GM21360 (cell line): ENCODE results near the gene EDEM3.
"Not testable (repeated sequence)": the region's sequence is repeated elsewhere in the genome, so short reads cannot be mapped to it uniquely, and the experiment has no call there.

ENCODE experiments used
- ATAC-seq: cut with Tn5 transposase; IDR thresholded peaks from one replicate; pipeline ENCODE4 v1.9.1; 2021; ENCODE audit warnings: mild to moderate bottlenecking, moderate library complexity; ENCODE audit not compliant: unreplicated experiment

Gene EDEM3

DNA sequence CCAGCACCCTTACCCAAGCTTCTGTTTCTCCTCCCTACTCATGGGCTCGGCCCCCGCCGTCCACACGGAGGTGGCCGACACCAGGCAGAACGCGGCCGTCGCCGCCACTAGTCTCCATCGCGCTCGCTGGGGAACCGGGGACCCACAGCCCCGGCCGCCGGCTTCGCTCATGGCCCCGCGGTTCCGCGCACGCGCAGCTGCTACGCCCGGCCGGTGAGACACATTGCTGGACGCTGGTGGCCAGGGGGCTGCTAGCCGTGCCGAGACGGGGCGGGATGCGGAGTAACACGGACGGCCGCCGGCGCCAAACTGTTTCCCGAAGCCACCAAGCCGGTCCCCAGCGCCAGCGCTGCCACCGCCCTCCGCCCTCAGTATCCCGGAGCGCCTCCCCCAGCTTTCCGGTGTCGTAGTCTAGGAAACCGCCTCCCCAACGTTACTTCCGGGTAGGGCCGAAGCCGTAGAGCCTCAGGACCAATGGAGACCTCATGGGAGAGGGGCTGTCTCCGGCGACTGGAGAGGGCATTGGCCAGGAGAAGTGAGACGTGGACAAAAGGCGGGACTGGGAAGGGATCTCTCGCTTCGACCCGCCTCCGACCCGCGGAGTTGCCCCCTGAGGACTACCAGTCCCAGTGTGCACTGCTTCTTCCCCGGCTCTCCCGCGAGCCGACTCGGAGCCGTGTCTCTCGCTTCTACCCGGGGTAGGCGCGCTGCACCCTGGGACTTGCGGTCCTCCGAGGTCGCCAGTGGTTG lies at the start of gene EDEM3:
TSS of gene EDEM3 (minus strand) at position 383 of the 750 bp plus-strand sequence. CDS start at position 171, 212 bp downstream.
- peak; percentile 88 for ATAC-seq

GRCh38 chr1:184804220-184804619 lies 49.6 kb upstream of the EDEM3 start:
- ATAC-seq, result no peak

DNA sequence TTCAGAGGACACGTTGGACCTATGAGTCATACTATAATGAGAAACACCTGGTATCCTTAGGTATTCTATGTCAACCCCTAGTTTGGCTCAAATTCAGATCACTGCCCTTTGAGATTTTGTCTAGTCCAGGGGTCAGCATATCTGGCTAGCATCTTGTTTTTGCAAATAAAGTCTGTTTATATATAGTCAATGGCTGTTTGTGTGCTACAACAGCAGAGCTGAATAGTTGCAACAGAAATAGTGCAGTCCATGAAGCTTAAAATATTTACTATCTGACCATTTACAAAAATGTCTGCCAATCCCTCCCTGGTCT lies 48.5 kb upstream of the EDEM3 start:
- ATAC-seq, result no peak

GRCh38 chr1:184802354-184803179 lies 47.9 kb upstream of the EDEM3 start:
- no peak for ATAC-seq

GRCh38 chr1:184801503-184801902 lies 46.8 kb upstream of the EDEM3 start:
- no peak for ATAC-seq

DNA sequence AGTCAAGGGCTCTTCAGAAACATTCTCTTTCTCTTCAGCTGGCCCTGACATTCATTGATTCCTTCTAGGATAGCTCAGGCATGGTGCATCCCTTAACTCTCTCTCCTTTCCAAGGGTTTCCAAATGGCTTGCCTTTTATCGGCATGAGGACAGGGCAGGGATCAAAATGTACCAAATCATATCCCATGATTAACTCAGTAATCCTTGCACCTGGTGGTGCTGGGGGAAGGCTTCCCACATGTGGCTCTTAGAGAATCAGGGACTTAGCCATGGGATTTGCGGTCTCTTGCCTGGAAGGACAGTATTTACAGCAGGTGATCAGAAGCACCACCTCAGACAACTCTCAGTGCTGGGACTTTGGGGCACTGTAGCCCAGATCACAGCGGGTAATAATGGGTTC lies 46.2 kb upstream of the EDEM3 start:
- no peak for ATAC-seq

- no peak for ATAC-seq
These were observed 39.3 kb upstream of the EDEM3 start for GRCh38 chr1:184793967-184794366.

- ATAC-seq, result no peak
These were observed 37.9 kb upstream of the EDEM3 start for GRCh38 chr1:184792450-184792969.

DNA sequence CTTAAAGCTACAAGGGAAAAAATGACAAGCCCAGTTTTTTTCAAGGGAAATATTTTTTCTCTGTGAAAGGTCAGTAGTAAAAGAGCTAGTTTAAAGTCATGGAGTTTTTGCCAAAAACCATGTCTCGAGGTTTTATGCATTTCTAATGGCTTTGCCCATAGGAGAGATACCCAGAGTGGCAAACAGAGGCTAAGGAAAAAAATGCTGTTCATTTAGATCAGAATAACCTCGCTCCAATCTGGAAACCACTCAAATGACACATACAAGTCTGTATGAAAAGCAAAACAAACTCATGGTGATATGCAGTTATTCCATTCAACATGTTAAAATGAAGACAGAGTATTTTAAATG lies 36.9 kb upstream of the EDEM3 start:
- ATAC-seq, result no peak

GRCh38 chr1:184790642-184791549 lies 36.2 kb upstream of the EDEM3 start:
- no peak for ATAC-seq

GRCh38 chr1:184789884-184790283 lies 35.2 kb upstream of the EDEM3 start:
- ATAC-seq, result no peak

GRCh38 chr1:184788970-184789369 lies 34.3 kb upstream of the EDEM3 start:
- ATAC-seq, result no peak

DNA sequence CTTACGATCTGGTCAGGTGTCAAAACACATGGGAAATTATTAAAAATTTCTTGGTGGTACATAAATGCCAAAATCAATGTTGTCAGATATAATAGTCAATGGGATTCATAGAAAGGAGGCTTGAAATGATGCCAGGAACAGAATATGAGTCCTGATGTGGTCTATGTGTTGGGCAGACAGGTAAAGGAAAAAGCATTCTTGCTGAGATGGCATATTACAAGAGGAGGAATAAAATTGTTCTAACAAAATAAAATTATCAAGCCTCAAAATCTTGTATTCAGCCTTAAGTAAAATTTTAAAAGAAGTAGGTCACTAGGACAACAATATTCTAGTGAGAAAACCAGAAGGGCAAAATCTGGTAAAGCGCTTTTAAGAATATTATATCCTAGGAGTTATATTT lies 30.9 kb upstream of the EDEM3 start:
- no peak for ATAC-seq

- not testable (repeated sequence) for ATAC-seq
These were observed 29.1 kb upstream of the EDEM3 start for GRCh38 chr1:184783723-184784122.

DNA sequence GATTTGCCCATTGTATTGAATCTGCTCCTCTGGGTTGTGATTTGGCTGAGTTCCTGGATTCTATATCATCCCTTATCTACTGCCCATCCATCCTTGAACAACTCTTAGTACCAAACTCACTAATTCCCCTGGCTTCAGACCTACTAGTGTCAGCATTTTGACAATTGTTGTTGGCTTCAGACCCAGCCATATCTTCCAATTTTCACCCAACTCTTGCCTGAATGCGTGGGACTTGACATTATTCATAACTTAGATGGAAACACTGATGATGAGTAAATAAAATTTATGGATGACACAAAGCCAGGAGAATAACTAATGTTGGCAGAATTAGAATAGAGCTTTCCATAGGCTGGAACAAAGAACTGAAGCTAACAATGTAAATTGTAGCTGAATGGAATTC lies 27.3 kb upstream of the EDEM3 start:
- no peak for ATAC-seq

DNA sequence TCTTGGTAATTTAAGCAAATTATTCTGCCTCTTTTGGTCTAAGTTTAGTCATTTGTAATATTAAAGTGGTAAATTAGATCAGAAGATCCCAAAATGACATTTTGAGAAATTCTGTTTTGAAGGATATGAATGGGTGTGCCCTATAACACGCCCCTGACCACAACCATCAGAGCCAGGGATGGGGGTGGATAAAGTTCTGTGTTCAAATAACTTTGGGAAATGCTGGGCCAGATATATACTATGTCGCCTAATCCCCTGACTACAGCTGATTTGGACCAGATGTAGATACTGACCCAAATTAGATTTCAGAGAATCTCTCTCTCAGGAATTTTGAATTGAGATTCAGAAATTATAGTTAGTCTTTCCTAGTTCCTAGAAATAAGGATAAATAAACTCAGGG lies 21.2 kb upstream of the EDEM3 start:
- no peak for ATAC-seq

DNA sequence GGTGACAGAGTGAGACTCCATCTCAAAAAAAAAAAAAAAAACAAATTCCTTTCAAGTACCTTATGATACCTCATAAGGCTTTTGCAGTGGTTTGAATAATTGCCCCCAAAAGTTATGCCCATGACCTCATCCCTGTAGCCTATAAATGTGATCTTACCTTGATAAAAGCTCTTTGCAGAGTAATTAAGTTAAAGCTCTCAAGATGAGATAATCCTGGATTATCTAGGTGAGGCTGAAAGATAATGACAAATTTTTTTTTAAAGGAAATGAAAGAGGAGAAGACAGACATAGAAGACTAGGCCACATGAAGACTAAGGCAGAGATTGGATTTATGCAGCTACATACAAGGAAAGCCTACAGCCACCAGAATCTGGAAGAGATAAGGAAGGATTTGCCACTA lies 20.7 kb upstream of the EDEM3 start:
- ATAC-seq, result no peak

GRCh38 chr1:184773762-184774320 lies 19.2 kb upstream of the EDEM3 start:
- no peak for ATAC-seq

DNA sequence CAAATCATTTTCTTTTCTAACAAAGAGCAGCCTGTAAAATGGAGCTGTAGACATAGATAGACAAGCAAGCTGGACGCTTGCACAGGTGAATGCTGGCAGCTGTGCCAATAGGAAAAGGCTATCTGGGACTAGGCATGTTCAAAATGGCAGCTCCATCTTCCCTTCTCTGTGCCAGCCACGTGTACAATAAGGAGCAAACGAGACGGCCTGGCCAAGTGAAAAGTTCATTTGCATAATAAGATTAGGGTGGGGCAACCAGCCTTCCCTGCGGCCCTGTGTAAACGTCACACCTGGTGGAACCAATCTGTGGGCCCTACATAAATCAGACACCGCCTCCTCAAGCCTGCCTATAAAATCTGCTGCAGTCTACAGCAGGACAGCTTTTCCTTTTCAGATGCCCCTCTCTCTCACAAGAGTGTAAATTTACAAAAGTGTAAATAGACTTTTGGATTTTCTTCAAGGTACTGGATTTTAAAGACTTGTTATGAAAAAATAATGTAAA lies 16.6 kb upstream of the EDEM3 start:
- no peak for ATAC-seq

DNA sequence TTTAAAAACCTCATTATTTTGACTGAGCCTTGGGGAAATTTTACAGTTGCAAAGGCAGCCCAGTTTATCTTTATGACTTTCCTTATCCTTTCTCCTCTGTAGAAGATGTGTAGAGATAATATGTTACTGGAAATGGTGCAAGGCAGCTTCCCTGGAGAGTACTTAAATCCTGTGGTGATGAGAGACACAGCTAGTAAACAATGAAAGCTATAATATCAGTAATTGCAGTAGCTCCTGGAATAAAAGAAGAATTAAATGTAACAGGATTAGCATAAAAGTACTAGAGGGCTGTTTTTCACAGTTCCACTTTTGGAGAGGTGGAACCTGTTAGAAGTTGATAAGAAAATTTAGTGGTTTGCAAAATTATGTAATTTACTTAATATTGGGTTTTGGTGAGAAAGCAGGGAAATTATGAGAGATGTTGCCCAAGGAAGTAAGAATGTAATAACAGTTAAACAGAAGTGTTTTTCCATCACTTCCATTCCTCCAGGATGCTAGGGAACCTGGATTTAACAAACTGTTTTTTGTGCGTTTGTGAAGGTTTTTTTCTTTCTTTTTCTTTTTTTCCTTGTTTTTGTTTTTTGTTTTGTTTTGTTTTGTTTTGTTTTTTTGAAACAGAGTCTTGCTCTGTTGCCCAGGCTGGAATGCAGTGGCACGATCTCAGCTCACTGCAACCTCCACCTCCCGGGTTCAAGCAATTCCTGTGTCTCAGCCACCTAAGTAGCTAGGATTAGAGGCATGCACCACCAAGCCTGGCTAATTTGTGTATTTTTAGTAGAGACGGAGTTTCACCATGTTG lies 15.7 kb upstream of the EDEM3 start:
- ATAC-seq, result no peak
